GM12874 (cell line): ENCODE measurements around the gene C2orf76.

ENCODE experiments used
- CTCF ChIP-seq: IDR thresholded peaks from 2 replicates; pipeline ENCODE4 v1.5.1; 2011; ENCODE audit warnings: low read depth, mild to moderate bottlenecking, control low read depth, low read length, moderate library complexity; ENCODE audit not compliant: insufficient read depth

C2orf76 gene

GRCh38 chr2:119324685-119325270, 41.9 kb downstream of the C2orf76 start:
- no peak for TF ChIP-seq CTCF

- no peak for TF ChIP-seq CTCF
These were observed 43.2 kb downstream of the C2orf76 start for GRCh38 chr2:119323459-119323858.

- TF ChIP-seq CTCF, result no peak
These were observed 47.0 kb downstream of the C2orf76 start for GRCh38 chr2:119319593-119319992.

- TF ChIP-seq CTCF, result no peak
These were observed 49.1 kb downstream of the C2orf76 start for GRCh38 chr2:119317554-119317953.

- no peak for TF ChIP-seq CTCF
These were observed 50.6 kb downstream of the C2orf76 start for GRCh38 chr2:119316066-119316465.

- TF ChIP-seq CTCF, result no peak
These were observed 51.3 kb downstream of the C2orf76 start for GRCh38 chr2:119315241-119315925.

- no peak for TF ChIP-seq CTCF
These were observed 54.8 kb downstream of the C2orf76 start for GRCh38 chr2:119311831-119312230.
